ENCODE data around the gene ZNF195. TPM values are rescaled to one million over a fixed set of nuclear protein-coding genes. Genes with fewer than 3 reads are reported as not detected.
"Not testable (repeated sequence)": the region's sequence is repeated elsewhere in the genome, so short reads cannot be mapped to it uniquely, and the experiment has no call there.

Gene ZNF195
- total RNA-seq, 4 donors from 2014 or later, result 21.1 to 31.8 (median 26.7) TPM

- intact Hi-C loops (cut with DNase I), result loop anchor here (10.0 kb wide), 1 partner anchor 65 kb away; no protein-coding TSS in a partner anchor
Observed at GRCh38 chr11:3340025-3340424, 38.9 kb downstream of the ZNF195 start.

GRCh38 chr11:3339340-3339624 is 39.7 kb downstream of the ZNF195 start:
- Histone ChIP-seq H3K36me3 (no peaks in the 10 kb centered on the region), H3K4me3 (replicated peaks in 1 of 3) (no peak overlapping the region), H3K27ac (no peak overlapping the region), H3K27me3 (no peaks in the 10 kb centered on the region), H3K9me3 (no peaks in the 10 kb centered on the region), H3K4me1 (no peaks in the 10 kb centered on the region)
- DNase-seq, result no peak
- intact Hi-C loops (cut with DNase I), result no loop called here
- WGBS, 2 donors, result 23 to 52% methylated on average over 1 of the region's 1 CpG
- TF ChIP-seq POLR2A (IDR thresholded peaks at IDR 0.05) (no peak), CTCF (IDR thresholded peaks at IDR 0.05) (no peak)

More at GRCh38 chr11:3340025-3340424, 38.9 kb downstream of the ZNF195 start:
- H3K4me3 ChIP-seq (replicated peaks in 1 of 3), result no peak overlapping the region
- DNase-seq, result no peak
- 85 to 91% methylated on average over 4 of the region's 4 CpGs for WGBS, 2 donors
- no peaks in the 10 kb centered on the region for H3K9me3 ChIP-seq
- no peaks in the 10 kb centered on the region for H3K27me3 ChIP-seq
- H3K36me3 ChIP-seq, result no peaks in the 10 kb centered on the region
- H3K4me1 ChIP-seq, result no peaks in the 10 kb centered on the region
- TF ChIP-seq POLR2A (IDR thresholded peaks at IDR 0.05) (no peak), CTCF (IDR thresholded peaks at IDR 0.05) (no peak)
- H3K27ac ChIP-seq, result no peak overlapping the region

- Histone ChIP-seq H3K4me3 (replicated peaks in 1 of 3) (no peak overlapping the region), H3K27me3 (no peaks in the 10 kb centered on the region)
- WGBS, 2 donors, result 36 to 42% methylated on average over 7 of the region's 7 CpGs
Observed at GRCh38 chr11:3338569-3339339, 40.2 kb downstream of the ZNF195 start.

GRCh38 chr11:3336420-3336819 is 42.5 kb downstream of the ZNF195 start:
- no CpG with 5 or more reads among the region's 10 CpGs for WGBS, 2 donors
- H3K27me3 ChIP-seq; H3K27ac ChIP-seq; H3K9me3 ChIP-seq; H3K4me3 ChIP-seq (replicated peaks in 1 of 3); H3K36me3 ChIP-seq; intact Hi-C loops (cut with DNase I); H3K4me1 ChIP-seq; DNase-seq: not testable (repeated sequence)

More at GRCh38 chr11:3338569-3339339, 40.2 kb downstream of the ZNF195 start:
- TF ChIP-seq POLR2A (IDR thresholded peaks at IDR 0.05), result no peak
- no peak for TF ChIP-seq CTCF (IDR thresholded peaks at IDR 0.05)
- Histone ChIP-seq H3K36me3 (no peaks in the 10 kb centered on the region), H3K27ac (no peak overlapping the region), H3K4me1 (no peaks in the 10 kb centered on the region), H3K9me3 (no peaks in the 10 kb centered on the region)
- intact Hi-C loops (cut with DNase I), result no loop called here
- no peak for DNase-seq

- H3K36me3 ChIP-seq; H3K9me3 ChIP-seq; DNase-seq; intact Hi-C loops (cut with DNase I); H3K4me1 ChIP-seq; H3K4me3 ChIP-seq (replicated peaks in 1 of 3); H3K27ac ChIP-seq; H3K27me3 ChIP-seq: not testable (repeated sequence)
- WGBS, 2 donors, result no CpG with 5 or more reads among the region's 8 CpGs
Observed at GRCh38 chr11:3333157-3333556, 45.8 kb downstream of the ZNF195 start.

- H3K27ac ChIP-seq; DNase-seq; intact Hi-C loops (cut with DNase I); H3K4me1 ChIP-seq; H3K36me3 ChIP-seq; H3K27me3 ChIP-seq; H3K9me3 ChIP-seq; H3K4me3 ChIP-seq (replicated peaks in 1 of 3): not testable (repeated sequence)
- WGBS, 2 donors, result no CpG with 5 or more reads among the region's 3 CpGs
Observed at GRCh38 chr11:3331078-3331477, 47.9 kb downstream of the ZNF195 start.

GRCh38 chr11:3330064-3330463 is 48.9 kb downstream of the ZNF195 start:
- intact Hi-C loops (cut with DNase I); H3K9me3 ChIP-seq; H3K27ac ChIP-seq; H3K4me3 ChIP-seq (replicated peaks in 1 of 3); H3K36me3 ChIP-seq; H3K27me3 ChIP-seq; H3K4me1 ChIP-seq; DNase-seq: not testable (repeated sequence)
- no CpG with 5 or more reads among the region's 12 CpGs for WGBS, 2 donors

GRCh38 chr11:3328503-3328902 is 50.4 kb downstream of the ZNF195 start:
- DNase-seq; H3K27ac ChIP-seq; H3K4me1 ChIP-seq; H3K4me3 ChIP-seq (replicated peaks in 1 of 3); H3K9me3 ChIP-seq; H3K36me3 ChIP-seq; H3K27me3 ChIP-seq; intact Hi-C loops (cut with DNase I): not testable (repeated sequence)
- WGBS, 2 donors, result no CpG with 5 or more reads among the region's 4 CpGs

- intact Hi-C loops (cut with DNase I); DNase-seq: not testable (repeated sequence)
- WGBS, 2 donors, result no CpG with 5 or more reads among the region's 13 CpGs
Observed at GRCh38 chr11:3326450-3326849, 52.5 kb downstream of the ZNF195 start.

GRCh38 chr11:3324724-3325123 is 54.2 kb downstream of the ZNF195 start:
- H3K4me3 ChIP-seq (replicated peaks in 1 of 3); H3K27me3 ChIP-seq; DNase-seq; H3K9me3 ChIP-seq; intact Hi-C loops (cut with DNase I); H3K27ac ChIP-seq; H3K36me3 ChIP-seq; H3K4me1 ChIP-seq: not testable (repeated sequence)
- no CpG with 5 or more reads among the region's 3 CpGs for WGBS, 2 donors

More at GRCh38 chr11:3326450-3326849, 52.5 kb downstream of the ZNF195 start:
- H3K27me3 ChIP-seq; H3K27ac ChIP-seq; H3K4me3 ChIP-seq (replicated peaks in 1 of 3); H3K4me1 ChIP-seq; H3K9me3 ChIP-seq; H3K36me3 ChIP-seq: not testable (repeated sequence)

All from thyroid gland (tissue), 4 donors.